ENCODE results near the gene SMAD5.

SMAD5 gene

DNA sequence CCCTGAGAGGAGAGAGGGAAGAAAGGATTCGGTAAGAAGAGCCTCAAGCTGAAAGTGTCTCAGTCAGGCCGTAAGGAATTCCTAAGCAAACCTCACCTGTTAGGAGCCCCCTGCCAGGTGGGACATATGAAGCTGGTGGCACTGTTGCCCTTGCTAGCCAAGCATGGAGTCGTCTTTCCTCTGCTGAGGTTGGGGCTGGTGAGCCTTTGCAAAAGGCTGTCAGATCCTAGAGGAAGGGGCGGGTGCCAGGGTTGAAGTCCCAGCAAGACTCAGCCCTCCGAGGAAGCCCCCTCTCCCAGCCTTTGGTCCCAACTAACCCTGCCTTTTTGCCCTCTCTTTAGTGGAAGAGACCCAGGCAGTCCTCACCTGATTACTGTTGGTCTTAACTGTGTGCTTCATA is 65.8 kb downstream of the SMAD5 start:
- DNase-seq = no peak

DNA sequence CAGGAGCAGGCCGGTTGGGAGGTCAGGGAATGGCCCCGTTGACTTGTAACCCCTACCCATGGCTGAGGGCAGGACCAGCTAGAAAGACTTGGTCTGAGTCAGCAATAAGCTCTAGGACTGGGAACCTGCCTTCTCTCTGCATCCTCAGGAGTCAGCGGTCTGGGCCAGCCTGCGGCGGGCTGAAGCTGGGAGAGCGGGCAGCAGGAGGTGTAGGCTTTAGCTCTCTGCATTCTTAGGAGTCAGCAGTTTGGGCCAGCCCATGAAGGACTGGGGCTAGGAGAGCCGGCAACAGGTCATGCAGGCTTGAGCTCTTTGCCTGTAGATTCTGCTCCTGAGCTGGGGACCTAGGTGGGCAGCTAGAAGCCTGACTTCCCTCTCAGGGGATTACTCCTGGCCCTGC is 66.8 kb downstream of the SMAD5 start:
- no peak for DNase-seq

DNA sequence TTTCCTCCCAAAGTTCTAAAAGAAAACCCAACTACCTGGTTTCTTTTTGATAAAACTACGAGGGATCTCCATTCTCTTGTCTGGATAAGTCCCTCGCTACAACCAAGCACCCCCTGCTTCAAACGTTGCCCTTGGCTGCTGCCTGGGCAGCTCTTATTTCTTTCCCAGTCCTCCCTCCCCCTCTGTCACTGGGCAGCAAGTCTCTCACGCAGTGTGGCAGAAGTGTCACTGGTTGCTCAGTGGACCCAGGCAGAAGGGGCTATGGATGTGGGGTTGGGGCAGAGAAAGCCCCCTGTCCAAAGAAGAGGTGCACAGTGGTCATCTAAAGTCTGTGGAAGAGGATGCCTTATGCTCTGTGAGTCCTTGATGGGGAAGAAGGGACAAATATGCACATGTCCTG is 67.5 kb downstream of the SMAD5 start:
- no peak for DNase-seq

DNA sequence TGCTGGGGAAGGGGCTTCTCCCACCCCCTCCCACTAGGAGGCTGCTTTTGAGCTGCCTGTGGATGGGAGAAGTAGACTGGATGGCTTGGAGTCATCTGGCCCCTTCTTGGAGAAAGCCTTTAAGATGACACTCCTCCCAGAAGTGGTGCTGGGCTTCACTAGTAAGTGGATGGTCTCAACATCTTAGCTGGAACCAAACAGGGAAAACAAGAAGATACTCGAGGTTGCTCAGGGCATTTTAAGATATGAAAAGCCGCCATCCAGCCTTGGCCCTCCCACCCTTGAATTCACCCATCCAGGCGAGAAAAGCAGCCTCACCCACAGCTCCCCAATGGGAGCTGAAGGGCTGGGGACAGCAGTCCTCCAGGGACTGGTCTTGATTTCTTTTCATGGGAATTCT is 68.1 kb downstream of the SMAD5 start:
- no peak for DNase-seq

- no peak for DNase-seq
Measured at GRCh38 chr5:136201870-136202269, 69.2 kb downstream of the SMAD5 start.

DNA sequence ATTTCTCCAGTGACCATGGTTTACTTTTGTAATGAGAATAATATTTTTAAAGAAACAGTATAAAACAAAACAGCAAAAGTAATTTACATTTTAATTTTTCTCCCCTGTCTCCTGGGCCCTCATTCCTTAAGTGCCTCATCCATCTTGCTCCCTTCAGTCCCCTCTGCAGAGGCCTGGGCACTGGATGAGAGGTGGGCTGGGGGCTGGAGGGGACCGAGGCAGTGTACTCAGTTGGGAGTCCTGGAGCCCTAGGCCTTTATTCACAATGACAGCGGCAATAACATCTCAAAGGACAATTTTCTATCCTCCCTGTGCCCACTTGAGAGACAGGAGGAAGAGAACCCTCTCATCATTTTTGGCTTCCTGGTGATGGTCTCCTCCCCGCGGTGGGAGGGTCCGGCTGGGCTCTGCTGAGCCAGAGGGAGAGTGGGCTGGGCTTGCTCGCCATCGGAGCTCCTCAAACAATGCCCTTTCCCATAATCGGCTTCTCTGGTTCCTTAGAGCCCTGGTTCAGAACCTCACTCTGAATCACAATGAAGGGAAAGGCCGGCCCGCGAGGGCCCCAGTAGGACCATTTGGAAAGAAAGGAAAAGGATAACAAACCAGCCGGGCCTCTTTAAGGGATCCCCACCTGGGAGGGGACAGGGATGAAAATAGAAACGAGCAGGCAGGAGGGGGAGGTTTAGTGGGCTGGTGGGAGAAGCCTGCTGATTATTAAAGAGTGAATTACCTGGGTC is 70.0 kb downstream of the SMAD5 start:
- no peak for DNase-seq

GRCh38 chr5:136203303-136203922 is 70.8 kb downstream of the SMAD5 start:
- DNase-seq = no peak

- no peak for DNase-seq
Measured at GRCh38 chr5:136205061-136205702, 72.5 kb downstream of the SMAD5 start.

GRCh38 chr5:136205941-136206340 is 73.3 kb downstream of the SMAD5 start:
- no peak for DNase-seq

GRCh38 chr5:136206361-136206760 is 73.7 kb downstream of the SMAD5 start:
- DNase-seq = no peak

- no peak for DNase-seq
Measured at GRCh38 chr5:136207631-136208030, 75.0 kb downstream of the SMAD5 start.

DNA sequence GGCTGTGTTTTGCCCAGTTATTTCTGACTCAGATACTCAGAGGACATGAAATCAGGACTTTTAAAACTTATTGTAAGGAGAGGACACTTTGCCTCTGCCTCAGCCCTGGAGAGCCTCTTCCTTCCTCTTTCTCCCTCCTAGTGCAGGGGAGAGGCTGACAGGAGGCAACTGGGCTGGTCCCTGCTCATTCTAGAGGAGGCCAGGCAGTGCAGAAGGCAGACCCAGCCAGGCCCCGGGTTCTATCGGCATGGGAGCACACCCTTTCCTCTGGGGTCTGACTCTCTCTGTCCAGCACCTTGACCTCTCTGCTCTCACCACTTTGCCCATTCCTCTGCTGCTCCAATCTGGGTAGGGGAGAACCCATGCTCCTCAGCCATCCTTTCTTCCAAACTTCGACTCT is 76.3 kb downstream of the SMAD5 start:
- no peak for DNase-seq

DNA sequence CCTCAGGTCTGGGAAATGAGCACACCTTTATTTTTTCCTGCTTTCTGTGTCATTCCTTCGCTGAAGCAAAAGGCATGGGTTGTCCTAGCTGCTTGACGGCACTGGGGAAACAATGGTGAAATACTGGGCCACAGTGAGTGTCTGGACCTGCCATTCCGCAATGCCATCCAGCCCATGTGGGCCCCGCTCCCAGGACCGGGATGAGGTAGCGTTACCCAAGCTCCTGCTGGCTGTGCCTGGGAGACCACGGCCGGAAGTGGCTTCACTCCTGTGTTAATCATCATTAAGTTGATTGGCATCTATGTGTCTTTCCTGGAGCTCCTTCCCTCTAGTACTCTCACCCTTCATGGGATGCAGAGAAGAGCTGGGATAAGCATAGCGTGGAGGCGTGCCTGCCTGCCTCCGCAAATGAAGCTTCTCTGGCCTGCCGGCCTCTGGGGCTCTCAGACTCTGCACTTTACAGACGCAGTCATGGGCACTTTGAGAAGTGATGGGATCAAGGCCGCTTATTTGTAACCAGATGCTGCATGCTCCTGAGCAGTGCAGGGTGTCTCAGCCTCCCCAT is 76.8 kb downstream of the SMAD5 start:
- DNase-seq = no peak

- no peak for DNase-seq
Measured at GRCh38 chr5:136210259-136210658, 77.6 kb downstream of the SMAD5 start.

- no peak for DNase-seq
Measured at GRCh38 chr5:136211282-136212040, 78.8 kb downstream of the SMAD5 start.

DNA sequence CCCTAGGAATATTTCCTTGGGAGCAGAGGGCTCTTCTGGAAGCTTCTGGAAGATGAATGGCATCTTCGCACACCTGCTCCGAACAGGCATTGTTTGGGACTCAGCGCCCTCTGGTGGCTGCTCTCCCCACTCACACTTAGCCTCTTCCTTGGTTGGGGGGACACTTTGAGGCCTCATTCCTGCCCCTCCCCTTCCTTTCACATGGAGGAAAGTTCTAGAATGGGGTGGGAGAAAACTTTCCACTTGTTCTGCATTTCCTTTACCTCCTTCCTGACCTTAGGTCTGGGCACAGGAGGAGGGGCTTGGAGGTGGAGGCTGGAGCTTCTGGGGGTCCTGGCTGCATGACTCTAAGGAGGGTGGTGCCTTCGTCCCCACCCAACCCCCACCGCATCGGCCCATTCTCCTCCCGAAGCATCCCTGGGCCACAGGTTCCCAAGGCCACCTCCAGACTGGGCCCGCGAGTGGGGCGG is 79.6 kb downstream of the SMAD5 start:
- peak; percentile 27 for DNase-seq

DNA sequence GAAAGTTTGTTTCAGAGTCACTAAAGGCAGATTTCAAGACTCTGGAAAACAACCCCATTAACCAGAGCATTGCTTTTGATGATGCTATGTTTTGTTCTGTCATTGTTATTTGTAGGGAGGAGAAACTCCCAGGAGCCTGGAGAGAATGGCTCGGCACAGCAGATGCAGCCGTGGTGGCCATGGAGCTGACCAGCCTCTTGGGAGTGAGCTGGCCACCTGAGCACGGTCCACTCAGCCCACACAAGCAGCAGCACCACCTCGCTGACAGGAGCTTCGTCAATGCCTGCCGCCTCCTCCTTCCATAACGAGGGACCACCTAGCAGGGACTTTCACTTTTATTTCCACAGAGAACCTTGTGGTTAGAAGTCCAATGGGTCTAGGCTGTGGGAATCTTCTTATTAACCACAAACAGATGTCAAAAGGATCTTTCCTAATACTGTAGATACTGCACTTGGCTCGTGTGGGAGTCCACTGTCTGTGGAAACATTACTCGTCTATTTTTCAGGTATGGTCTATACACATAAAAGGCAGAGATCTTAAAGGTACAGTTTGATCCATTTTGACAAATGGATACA is 81.4 kb downstream of the SMAD5 start:
- no peak for DNase-seq

- DNase-seq = no peak
Measured at GRCh38 chr5:136215812-136216211, 83.2 kb downstream of the SMAD5 start.

DNA sequence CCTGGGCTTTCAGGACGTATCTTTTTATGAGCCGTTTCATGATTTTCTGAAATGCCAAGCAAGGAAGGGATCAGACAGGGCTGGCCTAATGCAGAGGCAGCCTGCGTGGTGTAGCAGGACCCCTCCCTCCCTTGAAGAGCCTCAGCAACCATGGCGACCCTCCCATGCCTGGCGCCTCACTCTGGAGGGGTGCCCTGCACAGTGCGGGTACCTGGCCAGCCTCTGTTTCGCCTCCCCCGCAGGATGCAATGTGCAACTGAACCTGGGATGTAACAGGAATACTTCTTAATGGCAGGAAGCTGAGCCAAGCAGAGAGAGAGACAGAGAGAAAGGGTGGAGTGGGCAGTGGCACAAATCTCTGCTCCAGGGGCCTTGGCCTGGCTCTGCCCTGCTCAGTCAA is 83.6 kb downstream of the SMAD5 start:
- DNase-seq = no peak

- DNase-seq = no peak
Measured at GRCh38 chr5:136221340-136221739, 88.7 kb downstream of the SMAD5 start.

DNA sequence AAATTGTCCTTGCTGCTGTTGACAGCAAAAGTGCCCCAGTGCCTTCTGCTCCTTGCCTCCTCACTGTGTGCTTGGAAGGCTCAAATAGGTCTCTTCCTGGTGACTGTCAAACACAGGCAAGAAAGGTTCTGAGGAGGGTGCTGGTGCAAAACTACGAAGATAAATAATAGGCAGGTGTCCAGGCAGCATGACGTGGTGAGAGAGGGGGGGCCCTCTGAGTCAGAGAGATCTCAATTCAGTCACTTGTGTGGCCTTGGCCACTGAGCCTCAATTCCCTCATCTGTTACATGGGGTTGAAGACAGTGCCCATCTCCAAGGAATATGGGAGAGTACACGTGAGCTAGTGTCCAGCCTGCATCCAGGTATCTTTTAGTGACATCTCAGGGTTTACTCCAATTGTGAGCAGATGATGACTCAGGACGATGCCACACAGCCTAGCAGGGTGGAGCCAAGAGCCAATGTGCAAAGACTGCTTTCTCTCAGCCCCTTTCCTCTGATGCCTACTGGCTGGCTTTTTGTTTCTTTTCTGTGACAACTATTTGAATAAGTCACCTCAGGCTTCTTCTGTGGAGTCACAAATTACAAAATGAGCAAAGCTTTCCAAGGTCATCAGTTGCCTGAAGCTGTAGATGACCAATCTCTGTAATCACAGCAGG is 90.1 kb downstream of the SMAD5 start:
- no peak for DNase-seq

- DNase-seq = no peak
Measured at GRCh38 chr5:136225796-136226195, 93.2 kb downstream of the SMAD5 start.
